SH-SY5Y (cell line): ENCODE results near the gene MAPK10.

Source experiments
- GATA2 ChIP-seq: IDR thresholded peaks from 2 replicates; pipeline ENCODE4 v1.6.1; 2011; ENCODE audit warnings: mild to moderate bottlenecking, low read depth, low read length
- GATA3 ChIP-seq: IDR thresholded peaks from 2 replicates; pipeline ENCODE4 v1.6.1; 2011; ENCODE audit warnings: low read depth, mild to moderate bottlenecking, low read length, moderate library complexity

DNA sequence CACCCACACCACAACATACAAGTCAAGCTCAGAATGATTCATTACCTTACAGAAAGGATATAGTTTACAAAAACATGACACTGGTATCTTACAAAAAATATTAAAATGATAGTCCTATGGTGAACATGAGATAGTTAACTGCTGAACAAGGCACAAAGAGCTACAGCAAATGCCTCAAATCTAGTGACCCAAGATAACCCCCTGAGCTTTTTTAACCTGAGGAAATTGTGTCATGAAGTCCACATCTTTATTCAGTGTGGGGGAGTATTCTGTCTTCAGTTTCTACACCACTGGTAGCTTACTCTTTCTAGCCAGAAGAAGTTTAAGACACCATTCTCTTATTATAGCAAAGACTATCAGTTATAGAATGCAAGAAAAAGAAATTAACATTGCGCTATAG lies 218.7 kb downstream of the MAPK10 start:
- no peak for TF ChIP-seq GATA3
- TF ChIP-seq GATA2, result no peak
